Measurements from ENCODE around the gene MYO7A. TPM values are rescaled to one million over a fixed set of nuclear protein-coding genes. Genes with fewer than 3 reads are reported as not detected.

MYO7A gene
- total and polyA plus RNA-seq, 12 donors, result 0.91 to 6.8 (median 2.8) TPM

DNA sequence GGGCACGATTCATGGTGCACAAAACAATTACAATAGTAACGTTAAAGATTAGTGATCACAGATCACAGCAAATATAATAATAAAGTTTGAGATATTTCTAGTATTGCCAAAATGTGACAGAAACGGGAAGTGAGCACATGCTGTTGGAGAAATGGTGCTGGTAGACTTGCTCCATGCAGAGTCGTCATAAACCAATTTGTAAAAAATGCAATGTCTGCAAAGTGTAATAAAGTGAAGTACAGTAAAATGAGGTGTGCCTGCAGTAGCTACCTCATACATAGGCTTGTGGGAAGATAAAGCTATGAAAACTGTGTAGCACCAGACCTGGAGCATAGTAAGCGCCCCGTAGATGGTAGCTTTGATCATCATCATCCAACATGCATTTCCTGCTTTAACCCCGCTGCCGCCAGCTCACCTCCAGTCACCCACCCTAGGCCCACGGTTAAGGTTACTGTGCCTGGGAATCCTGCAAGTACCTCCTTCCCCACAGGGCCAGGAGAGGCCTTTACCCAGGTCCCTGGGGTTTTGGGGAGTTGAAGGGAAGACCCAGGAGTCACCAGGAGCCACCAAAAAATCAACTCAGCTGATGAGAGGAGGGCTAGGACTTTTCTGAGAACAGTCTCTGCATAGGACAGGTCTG lies 59.2 kb downstream of the MYO7A start:
- no peaks in the 10 kb centered on the region for H3K27me3 ChIP-seq
- H3K36me3 ChIP-seq, result peaks cover 0 to 24% (median 0%) of the 10 kb centered on the region in 9 donors
- intact Hi-C loops (cut with DNase I), result loop anchor here in 8 of 10 donors (5.0 to 10.0 kb wide), 4 partner anchors 60 to 142 kb away; partner anchors contain the start of gene MYO7A (in 2 of the 8)
- WGBS, 2 donors, result 86 to 92% methylated on average over 9 of the region's 9 CpGs
- DNase-seq (no peak), ATAC-seq (no peak)
- no peak overlapping the region for H3K4me3 ChIP-seq
- H3K27ac ChIP-seq, result no peak overlapping the region
- H3K9me3 ChIP-seq, result no peaks in the 10 kb centered on the region
- TF ChIP-seq, protein P1, sequence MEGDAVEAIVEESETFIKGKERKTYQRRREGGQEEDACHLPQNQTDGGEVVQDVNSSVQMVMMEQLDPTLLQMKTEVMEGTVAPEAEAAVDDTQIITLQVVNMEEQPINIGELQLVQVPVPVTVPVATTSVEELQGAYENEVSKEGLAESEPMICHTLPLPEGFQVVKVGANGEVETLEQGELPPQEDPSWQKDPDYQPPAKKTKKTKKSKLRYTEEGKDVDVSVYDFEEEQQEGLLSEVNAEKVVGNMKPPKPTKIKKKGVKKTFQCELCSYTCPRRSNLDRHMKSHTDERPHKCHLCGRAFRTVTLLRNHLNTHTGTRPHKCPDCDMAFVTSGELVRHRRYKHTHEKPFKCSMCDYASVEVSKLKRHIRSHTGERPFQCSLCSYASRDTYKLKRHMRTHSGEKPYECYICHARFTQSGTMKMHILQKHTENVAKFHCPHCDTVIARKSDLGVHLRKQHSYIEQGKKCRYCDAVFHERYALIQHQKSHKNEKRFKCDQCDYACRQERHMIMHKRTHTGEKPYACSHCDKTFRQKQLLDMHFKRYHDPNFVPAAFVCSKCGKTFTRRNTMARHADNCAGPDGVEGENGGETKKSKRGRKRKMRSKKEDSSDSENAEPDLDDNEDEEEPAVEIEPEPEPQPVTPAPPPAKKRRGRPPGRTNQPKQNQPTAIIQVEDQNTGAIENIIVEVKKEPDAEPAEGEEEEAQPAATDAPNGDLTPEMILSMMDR (IDR thresholded peaks at IDR 0.05), result no peak
- H3K4me1 ChIP-seq, result no peaks in the 10 kb centered on the region

DNA sequence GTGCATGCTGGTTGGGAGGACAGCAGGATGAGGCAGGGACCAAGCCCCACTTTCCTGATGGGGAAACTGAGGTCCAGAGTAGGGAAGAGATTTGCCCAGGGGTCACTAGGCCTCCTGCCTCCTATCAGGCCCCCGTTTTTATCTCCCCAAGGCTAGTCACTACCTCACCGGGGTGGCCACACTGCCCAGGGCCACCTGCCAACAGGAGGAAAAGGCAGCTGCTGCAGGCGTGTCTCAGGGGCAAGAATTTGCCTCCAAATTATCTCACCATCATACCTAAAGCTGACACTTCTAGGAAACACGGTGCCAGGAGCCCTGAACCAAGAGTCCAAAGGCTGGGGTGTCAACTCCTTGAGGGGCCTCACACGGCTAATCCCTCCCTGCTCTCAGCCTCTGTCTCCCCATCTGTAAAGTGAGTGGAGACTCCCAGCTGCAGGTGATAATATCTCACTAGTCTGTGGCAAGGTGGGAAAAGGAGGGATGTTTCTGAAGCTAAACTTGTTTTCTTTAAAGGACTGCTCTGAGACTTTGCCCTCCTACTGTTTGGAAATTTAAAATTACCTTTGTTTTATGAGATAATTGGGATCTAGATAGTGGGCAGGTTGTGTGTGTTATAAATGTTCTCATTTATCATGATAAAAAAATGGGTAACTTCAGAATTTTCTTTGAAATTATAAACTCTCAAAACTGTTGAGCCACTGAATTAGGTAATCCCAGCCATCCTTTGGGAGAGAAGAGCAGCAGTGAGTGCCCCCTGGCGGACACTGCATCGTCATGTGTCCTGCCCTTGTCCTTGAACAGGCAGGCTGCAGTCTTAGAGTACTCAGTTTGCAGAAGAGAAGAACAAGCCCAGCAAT lies 60.0 kb downstream of the MYO7A start:
- no peak overlapping the region for H3K27ac ChIP-seq
- ATAC-seq, result peak; percentile 79 to 92 (median 86)
- peak; percentile 78 to 83 for DNase-seq
- H3K36me3 ChIP-seq, result peaks cover 0 to 21% (median 0%) of the 10 kb centered on the region in 9 donors
- intact Hi-C loops (cut with DNase I), result loop anchor here (1.0 to 10.0 kb wide), 8 partner anchors 61 to 143 kb away; partner anchors contain the start of gene MYO7A (in 2 of the 10)
- no peaks in the 10 kb centered on the region for H3K27me3 ChIP-seq
- WGBS, 2 donors, result 60 to 61% methylated on average over 7 of the region's 7 CpGs
- H3K4me1 ChIP-seq, result no peaks in the 10 kb centered on the region
- TF ChIP-seq, protein P1 (IDR thresholded peaks at IDR 0.05), result peak; percentile 68 to 94 (median 91)
- H3K4me3 ChIP-seq, result no peak overlapping the region
- no peaks in the 10 kb centered on the region for H3K9me3 ChIP-seq

DNA sequence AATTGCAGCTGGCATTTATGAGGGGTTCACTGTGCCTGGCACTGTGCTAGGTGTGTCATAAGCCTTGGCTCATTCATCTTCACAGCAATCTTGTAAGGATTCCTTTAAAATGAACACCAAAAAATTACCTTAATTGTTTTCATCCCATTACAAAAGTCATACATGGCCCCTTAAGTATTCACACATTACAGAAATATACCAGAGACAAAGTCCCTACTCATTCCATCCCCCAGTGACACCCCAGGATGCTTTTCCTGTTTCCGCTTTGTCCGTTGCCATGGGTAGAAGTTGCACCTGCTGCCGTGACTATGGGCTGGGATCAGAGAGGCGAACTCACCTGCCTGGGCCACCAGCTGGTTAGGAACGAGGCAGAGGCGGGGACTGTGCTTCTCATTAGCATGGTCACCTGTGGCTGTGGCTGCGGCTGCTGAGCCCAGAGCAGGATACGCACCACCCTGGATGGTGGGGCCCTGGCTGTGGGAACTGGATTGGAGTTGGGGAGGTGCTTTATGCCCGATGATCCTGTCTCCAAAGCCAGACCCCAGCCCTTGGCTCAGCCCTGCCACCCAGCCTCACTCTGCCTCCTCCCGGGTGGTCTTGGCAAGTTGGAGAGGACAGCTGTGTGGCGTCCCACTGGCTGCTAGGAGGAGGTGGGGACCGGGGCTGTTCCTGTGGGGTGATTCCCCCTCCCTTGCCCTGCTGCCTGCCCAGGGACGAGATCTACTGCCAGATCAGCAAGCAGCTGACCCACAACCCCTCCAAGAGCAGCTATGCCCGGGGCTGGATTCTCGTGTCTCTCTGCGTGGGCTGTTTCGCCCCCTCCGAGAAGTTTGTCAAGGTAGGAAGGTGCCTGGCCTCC lies 60.8 kb downstream of the MYO7A start:
- Histone ChIP-seq H3K36me3 (peaks cover 0 to 21% (median 0%) of the 10 kb centered on the region in 9 donors), H3K4me1 (no peaks in the 10 kb centered on the region), H3K9me3 (no peaks in the 10 kb centered on the region), H3K27ac (no peak overlapping the region), H3K4me3 (no peak overlapping the region), H3K27me3 (no peaks in the 10 kb centered on the region)
- ATAC-seq (peak in 5 of 8 donors; percentile 8 to 22 (median 15)), DNase-seq (no peak)
- 83 to 89% methylated on average over 18 of the region's 18 CpGs for WGBS, 2 donors
- intact Hi-C loops (cut with DNase I), result loop anchor here (1.0 to 10.0 kb wide), 8 partner anchors 62 to 144 kb away; partner anchors contain the start of gene MYO7A (in 2 of the 10)
- TF ChIP-seq, protein P1 (IDR thresholded peaks at IDR 0.05), result peak in 2 of 9 donors; percentile 6 to 8
